HG03039 (cell line): Measurements from ENCODE around the gene CPN2.

ENCODE experiments used
- ATAC-seq: cut with Tn5 transposase; IDR thresholded peaks from one replicate; pipeline ENCODE4 v1.9.1; 2021; ENCODE audit warnings: mild to moderate bottlenecking, moderate library complexity; ENCODE audit not compliant: unreplicated experiment

The CPN2 gene

GRCh38 chr3:194315088-194315964 is 35.8 kb downstream of the CPN2 start:
- peak; percentile 70 for ATAC-seq

- no peak for ATAC-seq
Observed at GRCh38 chr3:194314388-194315068, 36.6 kb downstream of the CPN2 start.

GRCh38 chr3:194313560-194314387 is 37.4 kb downstream of the CPN2 start:
- ATAC-seq = no peak

GRCh38 chr3:194312743-194313281 is 38.3 kb downstream of the CPN2 start:
- no peak for ATAC-seq

- no peak for ATAC-seq
Observed at GRCh38 chr3:194312186-194312742, 38.9 kb downstream of the CPN2 start.

- no peak for ATAC-seq
Observed at GRCh38 chr3:194311000-194311399, 40.1 kb downstream of the CPN2 start.

GRCh38 chr3:194310060-194310835 is 40.9 kb downstream of the CPN2 start:
- ATAC-seq = no peak

GRCh38 chr3:194308601-194309449 is 42.3 kb downstream of the CPN2 start:
- no peak for ATAC-seq

GRCh38 chr3:194307849-194308248 is 43.3 kb downstream of the CPN2 start:
- ATAC-seq = no peak

GRCh38 chr3:194306771-194307640 is 44.1 kb downstream of the CPN2 start:
- ATAC-seq = no peak

GRCh38 chr3:194306109-194306686 is 44.9 kb downstream of the CPN2 start:
- ATAC-seq = no peak

- no peak for ATAC-seq
Observed at GRCh38 chr3:194305356-194306108, 45.6 kb downstream of the CPN2 start.

- no peak for ATAC-seq
Observed at GRCh38 chr3:194304186-194304917, 46.8 kb downstream of the CPN2 start.

- ATAC-seq = no peak
Observed at GRCh38 chr3:194303749-194304148, 47.4 kb downstream of the CPN2 start.

- no peak for ATAC-seq
Observed at GRCh38 chr3:194301730-194302129, 49.4 kb downstream of the CPN2 start.

- no peak for ATAC-seq
Observed at GRCh38 chr3:194300936-194301335, 50.2 kb downstream of the CPN2 start.
